Tibial artery (tissue), 4 donors: ENCODE data around the gene CWC22.

ENCODE experiments used
- DNase-seq, 2 donors: peaks; one replicate each; pipeline ENCODE4 v3.0.0-alpha.2; 2019
- H3K27ac ChIP-seq, 2 donors: fragments of 200-600 bp; sonication (generic) in 1 of 2; 1 replicate in 1 of 2; 2 replicates in 1 of 2; pipeline ENCODE4 v1.5.1; 2018 to 2019; ENCODE audit warnings: mild to moderate bottlenecking in 1 of 2
- H3K27me3 ChIP-seq, 2 donors: fragments of 200-600 bp; sonication (generic) in 1 of 2; one replicate each; pipeline versions ENCODE4 v1.5.1 to v1.6.0; 2016 to 2019
- H3K36me3 ChIP-seq, 3 donors: fragments of 200-600 bp; sonication (generic) in 2 of 3; one replicate each; pipeline ENCODE4 v1.5.1; 2016 to 2019; ENCODE audit warnings: mild to moderate bottlenecking in 2 of 3
- H3K4me1 ChIP-seq, 4 donors: fragments of 200-600 bp; sonication (generic) in 2 of 4; 1 replicate in 3 of 4; 2 replicates in 1 of 4; pipeline ENCODE4 v1.5.1; 2016 to 2019
- H3K4me3 ChIP-seq, 2 donors: fragments of 200-600 bp; sonication (generic) in 1 of 2; 1 replicate in 1 of 2; 2 replicates in 1 of 2; pipeline ENCODE4 v1.5.1; 2018 to 2019; ENCODE audit warnings: mild to moderate bottlenecking in 2 of 2
- H3K9me3 ChIP-seq, 3 donors: fragments of 200-600 bp; sonication (generic) in 1 of 3; one replicate each; pipeline ENCODE4 v1.5.1; 2016 to 2019
- CTCF ChIP-seq, 2 experiments: fragments of 200-600 bp in 1 of 2; fragments of 450-650 bp in 1 of 2; IDR thresholded peaks; one replicate each; pipeline ENCODE4 v1.5.1; 2017 to 2019; ENCODE audit warnings: antibody characterized with exemption in 2 of 2, mild to moderate bottlenecking in 1 of 2, moderate library complexity in 1 of 2
- intact Hi-C: fragments of 100-400 bp; cut with DNase I; formaldehyde crosslinking; loops from one replicate; pipeline ENCODE4 v1.15.0; 2023; ENCODE audit warnings: low total_unique reads

Gene CWC22

DNA sequence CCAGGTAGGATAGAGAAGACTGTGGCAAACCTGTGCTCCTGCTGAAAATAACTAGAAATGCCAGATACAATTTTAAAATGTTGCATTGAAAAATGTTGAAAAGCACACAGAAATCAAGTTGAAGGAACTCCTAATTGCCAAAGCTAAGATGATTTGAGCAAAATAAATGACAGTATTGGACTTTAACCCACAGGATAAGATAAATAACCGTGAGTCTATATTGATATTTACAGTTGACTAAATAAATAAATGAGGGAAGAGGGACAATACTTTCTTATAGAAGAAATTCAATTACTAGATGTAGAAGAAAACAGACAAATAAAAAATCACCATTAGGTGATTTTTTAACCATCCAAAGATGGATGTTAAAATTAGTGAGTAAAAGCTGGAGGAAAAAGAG, 59.0 kb downstream of the CWC22 start:
- no peak for DNase-seq
- no peak overlapping the region for H3K27ac ChIP-seq
- no peaks in the 10 kb centered on the region for H3K27me3 ChIP-seq
- H3K4me1 ChIP-seq, result no peaks in the 10 kb centered on the region
- TF ChIP-seq CTCF (IDR thresholded peaks at IDR 0.05), result no peak
- intact Hi-C loops, result no loop called here
- peaks cover 45 to 80% (median 50%) of the 10 kb centered on the region in 3 donors for H3K36me3 ChIP-seq
- H3K9me3 ChIP-seq, result no peaks in the 10 kb centered on the region
- no peak overlapping the region for H3K4me3 ChIP-seq

DNA sequence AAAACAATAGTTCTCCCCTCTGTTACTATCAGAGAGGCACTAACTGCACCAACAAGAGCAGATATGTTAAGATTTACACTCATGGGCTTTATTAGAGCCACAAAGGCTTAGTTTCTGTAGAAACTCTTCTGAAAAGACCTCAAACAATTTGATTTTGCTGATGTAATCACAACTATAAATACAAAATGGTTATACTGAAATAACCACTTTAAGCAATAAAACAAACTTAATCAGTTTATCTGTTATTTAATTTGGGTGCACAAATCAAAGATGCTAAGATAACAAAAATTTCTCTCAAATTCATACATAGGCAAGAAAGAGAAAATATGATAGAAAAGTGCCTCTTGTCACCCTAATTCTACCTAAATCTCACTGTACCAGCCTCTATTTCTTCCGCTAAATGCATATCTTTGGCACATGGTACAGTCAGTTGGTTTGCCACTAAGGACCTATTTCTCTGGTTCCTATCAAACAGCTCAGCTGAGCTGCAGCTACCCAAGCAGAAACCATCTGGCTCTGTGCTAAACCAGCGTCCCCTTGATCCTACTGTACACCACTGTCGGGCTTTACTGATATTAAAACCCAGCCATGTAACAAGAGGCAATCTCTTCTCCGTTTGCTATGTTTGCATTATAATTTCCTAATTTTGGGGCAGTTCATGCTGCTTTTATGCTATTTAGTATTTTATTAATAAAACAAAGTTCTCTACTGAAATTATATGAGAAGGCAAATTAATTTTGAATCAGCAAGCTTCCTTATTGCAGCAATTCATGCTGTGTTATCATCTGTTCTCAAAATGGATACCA, 60.1 kb downstream of the CWC22 start:
- Histone ChIP-seq H3K9me3 (no peaks in the 10 kb centered on the region), H3K27me3 (no peaks in the 10 kb centered on the region), H3K4me3 (no peak overlapping the region), H3K27ac (no peak overlapping the region), H3K4me1 (no peaks in the 10 kb centered on the region), H3K36me3 (peaks cover 37 to 69% (median 45%) of the 10 kb centered on the region in 3 donors)
- TF ChIP-seq CTCF (IDR thresholded peaks at IDR 0.05), result no peak
- DNase-seq, result no peak
- intact Hi-C loops, result no loop called here

- H3K27ac ChIP-seq, result no peak overlapping the region
- no peaks in the 10 kb centered on the region for H3K27me3 ChIP-seq
- no peaks in the 10 kb centered on the region for H3K9me3 ChIP-seq
- intact Hi-C loops, result no loop called here
- H3K4me1 ChIP-seq, result no peaks in the 10 kb centered on the region
- no peak for DNase-seq
- no peak overlapping the region for H3K4me3 ChIP-seq
- H3K36me3 ChIP-seq, result peaks cover 30 to 63% (median 39%) of the 10 kb centered on the region in 3 donors
- TF ChIP-seq CTCF (IDR thresholded peaks at IDR 0.05), result no peak
Observed at GRCh38 chr2:179946346-179946745, 60.8 kb downstream of the CWC22 start.

GRCh38 chr2:179939259-179939658, 67.8 kb downstream of the CWC22 start:
- H3K4me1 ChIP-seq, result no peaks in the 10 kb centered on the region
- H3K36me3 ChIP-seq, result peaks cover 0 to 11% (median 8%) of the 10 kb centered on the region in 3 donors
- DNase-seq, result no peak
- no peaks in the 10 kb centered on the region for H3K27me3 ChIP-seq
- no peak for TF ChIP-seq CTCF (IDR thresholded peaks at IDR 0.05)
- no peak overlapping the region for H3K27ac ChIP-seq
- intact Hi-C loops, result no loop called here
- H3K9me3 ChIP-seq, result no peaks in the 10 kb centered on the region
- H3K4me3 ChIP-seq, result no peak overlapping the region

- H3K27me3 ChIP-seq, result no peaks in the 10 kb centered on the region
- H3K27ac ChIP-seq, result no peak overlapping the region
- intact Hi-C loops, result no loop called here
- H3K9me3 ChIP-seq, result no peaks in the 10 kb centered on the region
- DNase-seq, result no peak
- TF ChIP-seq CTCF (IDR thresholded peaks at IDR 0.05), result no peak
- peaks cover 0 to 2% (median under 1%) of the 10 kb centered on the region in 4 donors for H3K4me1 ChIP-seq
- H3K4me3 ChIP-seq, result no peak overlapping the region
- H3K36me3 ChIP-seq, result peaks cover 0 to 20% (median 8%) of the 10 kb centered on the region in 3 donors
Observed at GRCh38 chr2:179938026-179938425, 69.1 kb downstream of the CWC22 start.
